ENCODE results near the gene JADE2.

DNA sequence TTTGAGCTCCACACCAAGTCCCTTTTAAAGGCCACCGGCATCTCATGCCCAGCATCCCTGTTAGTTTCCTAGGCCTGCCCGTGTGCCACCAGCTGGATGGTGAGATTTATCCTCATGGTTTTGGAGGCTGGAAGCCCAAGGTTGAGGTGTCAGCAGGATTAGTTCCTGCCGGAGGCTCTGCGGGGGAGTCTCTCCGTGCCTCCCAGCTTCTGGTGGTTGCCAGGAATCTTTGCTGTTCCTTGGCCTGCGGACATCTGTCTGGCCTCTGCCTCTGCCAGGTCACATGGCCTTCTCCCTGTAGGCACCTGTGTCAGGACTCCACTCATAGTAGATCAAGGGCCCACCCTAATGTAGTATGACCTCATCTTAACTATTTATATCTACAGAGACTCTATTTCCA lies 45.4 kb downstream of the JADE2 start:
- TF ChIP-seq ZNF274 (IDR thresholded peaks at IDR 0.05; ENCODE audit: low read depth, low read length) (no peak), YY1 (IDR thresholded peaks at IDR 0.05; ENCODE audit: insufficient read depth, insufficient read length) (no peak), SUZ12 (IDR thresholded peaks at IDR 0.05; ENCODE audit: extremely low read depth, insufficient read depth, insufficient read length) (no peak)
